ENCODE results near the gene B3GAT2. TPM values are rescaled to one million over a fixed set of nuclear protein-coding genes. Genes with fewer than 3 reads are reported as not detected.
"Not testable (repeated sequence)": the region's sequence is repeated elsewhere in the genome, so short reads cannot be mapped to it uniquely, and the experiment has no call there.

The B3GAT2 gene
- total RNA-seq, 4 donors from 2014 or later = 0.21 TPM; not detected in 3

- no peak for DNase-seq (ENCODE audit: low spot score in 2 of 2)
- Histone ChIP-seq H3K4me1 (peaks cover 25% of the 10 kb centered on the region), H3K27me3 (peaks cover 45% of the 10 kb centered on the region), H3K4me3 (no peak overlapping the region), H3K9me3 (no peaks in the 10 kb centered on the region), H3K27ac (no peak overlapping the region), H3K36me3 (no peaks in the 10 kb centered on the region)
- TF ChIP-seq POLR2A (IDR thresholded peaks at IDR 0.05) (no peak), EP300 (IDR thresholded peaks at IDR 0.05) (no peak), CTCF (IDR thresholded peaks at IDR 0.05) (no peak), POLR2AphosphoS5 (IDR thresholded peaks at IDR 0.05) (no peak)
- WGBS = 52% methylated on average over 3 of the region's 3 CpGs
Observed at GRCh38 chr6:70954176-70954575, 2.7 kb downstream of the B3GAT2 start.

- peaks cover 39% of the 10 kb centered on the region for H3K27me3 ChIP-seq
- no peaks in the 10 kb centered on the region for H3K9me3 ChIP-seq
- DNase-seq (ENCODE audit: low spot score in 2 of 2) = no peak
- H3K4me3 ChIP-seq = no peak overlapping the region
- TF ChIP-seq POLR2AphosphoS5 (IDR thresholded peaks at IDR 0.05) (no peak), CTCF (IDR thresholded peaks at IDR 0.05) (no peak), POLR2A (IDR thresholded peaks at IDR 0.05) (no peak), EP300 (IDR thresholded peaks at IDR 0.05) (no peak)
- peaks cover 25% of the 10 kb centered on the region for H3K4me1 ChIP-seq
- H3K36me3 ChIP-seq = no peaks in the 10 kb centered on the region
- WGBS = 59% methylated on average over 3 of the region's 3 CpGs
- H3K27ac ChIP-seq = no peak overlapping the region
Observed at GRCh38 chr6:70952608-70953165, 4.2 kb downstream of the B3GAT2 start.

GRCh38 chr6:70944321-70944720 lies 12.5 kb downstream of the B3GAT2 start:
- not testable (repeated sequence) for H3K27me3 ChIP-seq
- 97% methylated on average over 10 of the region's 10 CpGs for WGBS

GRCh38 chr6:70933853-70934252 lies 23.0 kb downstream of the B3GAT2 start:
- H3K4me1 ChIP-seq = no peaks in the 10 kb centered on the region
- no peak overlapping the region for H3K27ac ChIP-seq
- no peaks in the 10 kb centered on the region for H3K27me3 ChIP-seq
- DNase-seq (ENCODE audit: low spot score in 2 of 2) = no peak
- no peak for TF ChIP-seq POLR2AphosphoS5 (IDR thresholded peaks at IDR 0.05)
- no peak for TF ChIP-seq CTCF (IDR thresholded peaks at IDR 0.05)
- TF ChIP-seq POLR2A (IDR thresholded peaks at IDR 0.05) = no peak
- TF ChIP-seq EP300 (IDR thresholded peaks at IDR 0.05) = no peak
- 77% methylated on average over 3 of the region's 3 CpGs for WGBS
- no peaks in the 10 kb centered on the region for H3K9me3 ChIP-seq
- no peak overlapping the region for H3K4me3 ChIP-seq
- H3K36me3 ChIP-seq = no peaks in the 10 kb centered on the region

More at GRCh38 chr6:70944321-70944720, 12.5 kb downstream of the B3GAT2 start:
- H3K4me3 ChIP-seq; H3K27ac ChIP-seq; H3K9me3 ChIP-seq; H3K4me1 ChIP-seq; H3K36me3 ChIP-seq; DNase-seq (ENCODE audit: low spot score in 2 of 2): not testable (repeated sequence)

GRCh38 chr6:70905742-70906141 lies 51.1 kb downstream of the B3GAT2 start:
- DNase-seq (ENCODE audit: low spot score in 2 of 2) = no peak
- WGBS = 64% methylated on average over 1 of the region's 1 CpG
- H3K4me1 ChIP-seq = no peaks in the 10 kb centered on the region
- no peak overlapping the region for H3K27ac ChIP-seq
- TF ChIP-seq EP300 (IDR thresholded peaks at IDR 0.05) = no peak
- TF ChIP-seq POLR2A (IDR thresholded peaks at IDR 0.05) = no peak
- H3K36me3 ChIP-seq = no peaks in the 10 kb centered on the region
- H3K4me3 ChIP-seq = no peak overlapping the region
- no peaks in the 10 kb centered on the region for H3K27me3 ChIP-seq
- no peaks in the 10 kb centered on the region for H3K9me3 ChIP-seq

- Histone ChIP-seq H3K9me3 (no peaks in the 10 kb centered on the region), H3K4me3 (no peak overlapping the region), H3K27ac (no peak overlapping the region), H3K36me3 (no peaks in the 10 kb centered on the region), H3K27me3 (no peaks in the 10 kb centered on the region), H3K4me1 (no peaks in the 10 kb centered on the region)
- no peak for DNase-seq (ENCODE audit: low spot score in 2 of 2)
- TF ChIP-seq EP300 (IDR thresholded peaks at IDR 0.05) (no peak), POLR2AphosphoS5 (IDR thresholded peaks at IDR 0.05) (no peak), POLR2A (IDR thresholded peaks at IDR 0.05) (no peak), CTCF (IDR thresholded peaks at IDR 0.05) (no peak)
- WGBS = 62% methylated on average over 2 of the region's 2 CpGs
Observed at GRCh38 chr6:70903665-70904452, 53.0 kb downstream of the B3GAT2 start.
